CD1c-positive myeloid dendritic cell (primary cell): Measurements from ENCODE around the gene DGKD.
A peak's percentile ranks its signal among the peaks of the same experiment; 100 is the strongest.

Experiments used
- DNase-seq: peaks from one replicate; pipeline ENCODE4 v3.0.0-alpha.2; 2016; ENCODE audit errors: extremely low spot score

Gene DGKD

GRCh38 chr2:233428008-233428407 lies 73.7 kb downstream of the DGKD start:
- no peak for DNase-seq

DNA sequence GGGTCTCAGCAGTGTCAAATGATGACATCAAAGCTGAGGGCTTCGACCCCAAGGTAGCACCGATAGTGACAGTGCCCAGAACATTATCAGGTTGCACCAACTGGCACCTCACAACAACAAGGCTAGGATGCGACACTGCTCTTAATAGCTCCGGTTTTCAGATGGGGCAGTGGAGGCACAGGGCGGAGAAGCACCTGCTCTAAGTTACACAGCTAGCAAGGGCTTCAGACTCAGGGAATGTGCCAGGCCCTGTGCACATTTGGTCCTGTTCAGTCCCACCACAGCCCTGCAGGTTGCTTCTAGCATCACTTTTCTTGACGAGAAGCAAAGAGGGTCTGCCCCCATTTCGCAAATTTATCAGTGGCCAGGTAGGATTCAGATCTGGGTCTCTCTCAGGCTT lies 74.1 kb downstream of the DGKD start:
- no peak for DNase-seq

GRCh38 chr2:233429175-233429897 lies 75.0 kb downstream of the DGKD start:
- DNase-seq = no peak

DNA sequence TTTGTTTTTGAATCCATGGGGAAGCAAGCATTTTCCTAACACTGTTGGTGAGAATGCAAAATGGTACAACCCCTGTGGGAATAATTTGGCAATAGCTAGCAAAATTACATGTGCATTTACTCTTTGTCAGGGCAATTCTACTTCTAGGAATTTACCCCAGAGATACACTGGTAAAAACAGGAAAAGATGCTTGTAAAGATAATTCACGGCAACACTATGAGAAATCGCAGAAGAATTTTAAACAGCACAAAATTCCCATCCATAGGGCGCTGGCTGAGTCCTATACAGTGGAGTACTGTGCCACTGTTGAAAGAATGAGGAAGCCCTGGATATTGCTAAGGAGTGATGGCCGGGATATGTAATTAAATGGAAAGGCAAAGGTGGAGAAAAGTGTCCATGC lies 75.8 kb downstream of the DGKD start:
- DNase-seq = no peak

GRCh38 chr2:233430651-233431050 lies 76.4 kb downstream of the DGKD start:
- no peak for DNase-seq

DNA sequence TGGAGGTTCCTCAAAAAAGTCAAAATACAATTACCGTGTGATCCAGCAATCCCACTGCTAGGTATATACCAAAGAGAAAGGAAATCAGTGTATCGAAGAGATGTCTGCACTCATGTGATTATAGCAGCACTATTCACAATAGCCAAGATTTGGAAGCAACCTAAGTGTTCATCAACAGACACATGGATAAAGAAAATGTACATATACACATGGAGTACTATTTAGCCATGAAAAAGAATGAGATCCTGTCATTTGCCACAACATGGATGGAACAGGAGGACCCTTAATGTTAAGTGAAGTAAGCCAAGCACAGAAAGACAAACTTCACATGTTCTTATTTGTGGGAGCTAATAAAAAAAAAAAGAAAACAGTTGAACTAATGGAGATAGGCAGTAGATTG lies 78.7 kb downstream of the DGKD start:
- no peak for DNase-seq

- DNase-seq = no peak
Measured at GRCh38 chr2:233433794-233434193, 79.5 kb downstream of the DGKD start.

DNA sequence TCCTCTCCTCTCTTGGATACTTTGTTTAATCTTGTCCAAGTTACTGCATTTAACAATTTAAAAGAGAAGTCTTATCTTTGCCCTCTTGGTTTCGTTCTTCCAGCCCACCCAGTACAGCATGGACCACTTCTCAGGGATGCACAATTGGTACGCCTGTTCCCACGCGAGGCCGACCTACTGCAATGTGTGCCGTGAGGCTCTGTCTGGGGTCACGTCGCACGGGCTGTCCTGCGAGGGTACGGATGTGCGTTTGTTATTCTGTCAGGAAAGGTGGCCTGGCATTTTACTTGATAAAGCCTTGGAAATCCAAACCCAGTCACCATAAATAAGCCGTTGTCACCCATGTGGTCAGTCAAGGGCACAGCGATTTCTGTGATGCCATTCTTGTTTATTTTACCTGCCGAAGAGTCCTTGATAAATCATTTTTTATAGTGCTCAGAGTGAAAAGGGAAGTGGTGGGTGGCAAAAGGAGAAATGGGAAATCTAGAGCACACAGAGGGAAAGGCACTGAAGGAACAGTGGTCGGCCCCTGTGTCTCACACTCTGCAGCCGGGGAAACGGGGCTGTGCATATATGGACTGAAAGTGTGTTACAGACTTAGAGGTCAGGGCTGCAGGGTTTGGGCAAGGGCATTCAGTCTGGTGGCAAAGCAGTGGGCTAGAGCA lies 80.5 kb downstream of the DGKD start:
- DNase-seq = peak; percentile 56

- DNase-seq = no peak
Measured at GRCh38 chr2:233435436-233436190, 81.3 kb downstream of the DGKD start.

GRCh38 chr2:233436191-233436581 lies 81.9 kb downstream of the DGKD start:
- DNase-seq = no peak

- no peak for DNase-seq
Measured at GRCh38 chr2:233436691-233437438, 82.6 kb downstream of the DGKD start.

DNA sequence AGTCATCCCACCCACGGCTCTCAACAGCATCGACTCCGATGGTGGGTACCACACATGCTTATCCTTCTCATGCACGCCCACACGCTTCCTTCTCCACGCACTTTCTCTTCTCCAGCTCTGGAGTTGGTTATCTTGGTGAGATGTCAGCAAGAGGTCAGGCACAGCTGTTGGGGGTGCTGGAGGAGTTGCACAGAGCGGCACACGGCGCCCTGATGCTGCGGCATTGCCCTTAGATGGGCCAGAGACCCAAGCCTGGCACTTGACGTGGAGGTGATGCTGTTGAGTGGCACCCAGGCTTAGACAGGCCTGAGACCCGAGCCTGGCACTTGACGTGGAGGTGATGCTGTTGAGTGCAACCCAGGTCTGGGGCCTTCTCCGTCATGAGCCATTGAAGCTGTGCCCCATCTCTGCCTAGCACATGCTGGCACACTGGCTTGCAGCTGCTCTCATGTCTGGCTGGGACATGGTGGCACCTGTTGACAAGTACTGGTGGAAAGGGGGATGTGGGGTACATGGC lies 83.2 kb downstream of the DGKD start:
- DNase-seq = no peak

DNA sequence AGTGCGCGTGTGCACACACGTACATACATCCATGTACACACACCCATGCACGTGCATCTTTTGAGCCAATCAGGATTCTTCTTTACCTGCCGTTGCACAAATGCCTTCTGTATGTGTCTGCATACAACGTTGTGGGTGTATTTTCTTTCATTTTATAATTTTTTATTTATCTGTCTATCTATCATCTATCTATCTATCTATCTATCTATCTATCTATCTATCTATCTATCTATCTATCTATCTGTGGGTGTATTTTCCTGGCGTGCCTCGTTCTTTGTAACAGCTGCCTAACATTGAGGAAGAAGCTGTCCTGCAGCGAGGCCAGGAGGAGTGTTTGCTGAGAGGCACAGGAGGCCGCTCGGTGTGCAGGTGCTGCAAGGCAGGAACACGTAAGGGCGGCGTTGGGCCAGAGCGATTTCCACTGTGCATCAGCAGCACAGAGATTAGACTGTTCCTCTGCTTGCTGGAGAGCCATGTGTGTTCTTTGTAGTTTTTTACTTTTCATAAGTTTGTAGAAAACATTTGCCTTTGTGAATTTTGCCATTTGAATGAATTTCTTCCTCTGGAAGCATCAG lies 84.4 kb downstream of the DGKD start:
- DNase-seq = no peak

DNA sequence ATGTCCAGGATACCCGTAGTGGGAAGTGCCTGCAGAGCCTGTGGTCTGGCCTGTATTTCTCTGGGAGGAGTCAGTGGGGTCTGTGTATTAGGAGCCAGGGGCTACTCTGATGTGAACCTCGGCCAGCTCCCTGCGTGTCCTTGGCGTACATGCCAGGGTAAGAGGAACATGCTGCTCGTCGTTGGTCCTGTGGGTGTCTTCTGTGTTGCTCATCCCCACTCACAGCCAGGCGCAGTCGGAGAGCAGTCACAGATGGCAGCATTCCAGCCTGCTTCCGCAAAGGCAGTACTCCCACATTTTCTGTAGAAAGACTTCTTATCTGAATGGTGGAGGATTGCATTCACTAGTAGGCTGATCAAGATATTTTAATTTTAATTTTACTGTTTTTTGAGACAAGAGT lies 84.9 kb downstream of the DGKD start:
- DNase-seq = peak; percentile 48

GRCh38 chr2:233440314-233440713 lies 86.0 kb downstream of the DGKD start:
- no peak for DNase-seq

GRCh38 chr2:233440714-233441113 lies 86.4 kb downstream of the DGKD start:
- no peak for DNase-seq

GRCh38 chr2:233441161-233442027 lies 87.1 kb downstream of the DGKD start:
- no peak for DNase-seq

- no peak for DNase-seq
Measured at GRCh38 chr2:233442028-233442310, 87.7 kb downstream of the DGKD start.

- DNase-seq = peak; percentile 77
Measured at GRCh38 chr2:233443511-233444183, 89.4 kb downstream of the DGKD start.

DNA sequence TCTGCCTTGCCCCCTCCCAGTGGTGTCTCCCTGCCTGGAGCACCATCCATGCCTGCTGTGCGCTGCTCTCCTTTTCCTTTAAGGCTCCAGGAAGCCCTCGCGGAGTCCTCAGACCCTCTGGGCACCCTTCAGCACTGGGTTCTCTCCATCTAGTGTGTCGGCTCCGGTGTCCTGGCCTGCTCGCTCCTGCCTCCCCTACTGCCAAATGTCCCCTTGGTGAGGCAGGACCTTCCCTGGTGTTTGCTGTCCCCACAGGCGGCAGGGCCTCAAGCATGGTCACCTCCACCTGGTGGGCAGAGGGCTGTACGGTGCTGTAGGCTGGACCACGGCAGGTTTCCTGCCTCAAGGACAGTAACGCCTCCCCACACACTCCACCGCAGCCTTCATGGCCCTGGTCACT lies 90.2 kb downstream of the DGKD start:
- no peak for DNase-seq
